ENCODE results near the gene KCNK13.
A peak's percentile ranks its signal among the peaks of the same experiment; 100 is the strongest.
"Not testable (repeated sequence)": the region's sequence is repeated elsewhere in the genome, so short reads cannot be mapped to it uniquely, and the experiment has no call there.

The KCNK13 gene

DNA sequence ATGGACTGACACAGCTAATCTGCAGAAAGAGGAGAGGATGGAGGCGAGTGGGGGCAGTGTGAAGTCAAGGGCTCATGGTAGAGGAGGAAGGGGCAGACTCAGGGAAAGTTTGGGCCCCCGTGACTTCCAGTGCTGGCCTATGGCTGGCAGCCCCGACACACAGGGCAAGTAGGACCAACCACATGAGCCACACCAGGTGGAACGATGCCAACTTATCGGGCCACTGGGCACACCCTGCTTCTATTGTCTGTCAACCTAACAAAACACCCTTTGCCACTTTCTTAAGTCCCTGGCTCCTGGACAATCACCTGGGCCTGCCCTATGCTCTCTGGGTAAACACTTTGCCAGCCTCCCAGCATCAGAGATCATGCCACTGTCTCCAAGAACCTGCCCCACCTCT is 129.4 kb downstream of the KCNK13 start:
- ATAC-seq: no peak

GRCh38 chr14:90191585-90191984 is 129.8 kb downstream of the KCNK13 start:
- ATAC-seq: no peak
- no peak for TF ChIP-seq BACH2 (CRISPR knock-in tag; IDR thresholded peaks at IDR 0.05; ENCODE audit: borderline replicate concordance)
- no peak for TF ChIP-seq CSDC2 (CRISPR knock-in tag; IDR thresholded peaks at IDR 0.05)
- TF ChIP-seq ESRRG (CRISPR knock-in tag; IDR thresholded peaks at IDR 0.05): no peak
- no peak for TF ChIP-seq OSR1 (CRISPR knock-in tag; IDR thresholded peaks at IDR 0.05)
- no peak for TF ChIP-seq ZFP30 (CRISPR knock-in tag; IDR thresholded peaks at IDR 0.05)
- no peak for TF ChIP-seq ZNF8 (CRISPR knock-in tag; IDR thresholded peaks at IDR 0.05)
- no peak for TF ChIP-seq ZNF70 (CRISPR knock-in tag; IDR thresholded peaks at IDR 0.05)
- TF ChIP-seq GLIS3 (CRISPR knock-in tag; IDR thresholded peaks at IDR 0.05): no peak
- TF ChIP-seq SNAI2 (CRISPR knock-in tag; IDR thresholded peaks at IDR 0.05): no peak
- TF ChIP-seq TCF4 (CRISPR knock-in tag; IDR thresholded peaks at IDR 0.05; ENCODE audit: borderline replicate concordance): no peak

More for the DNA sequence above, 129.4 kb downstream of the KCNK13 start:
- TF ChIP-seq SNAI2 (CRISPR knock-in tag; IDR thresholded peaks at IDR 0.05) (no peak), ZFP30 (CRISPR knock-in tag; IDR thresholded peaks at IDR 0.05) (no peak), PATZ1 (CRISPR knock-in tag; IDR thresholded peaks at IDR 0.05; ENCODE audit: borderline replicate concordance) (no peak), GLIS3 (CRISPR knock-in tag; IDR thresholded peaks at IDR 0.05) (no peak), ZC3H10 (CRISPR knock-in tag; IDR thresholded peaks at IDR 0.05) (no peak), TOX (CRISPR knock-in tag; IDR thresholded peaks at IDR 0.05; ENCODE audit: borderline replicate concordance) (no peak), RARB (CRISPR knock-in tag; IDR thresholded peaks at IDR 0.05) (no peak), CSRNP3 (CRISPR knock-in tag; IDR thresholded peaks at IDR 0.05) (no peak)

GRCh38 chr14:90193925-90194324 is 132.1 kb downstream of the KCNK13 start:
- TF ChIP-seq ZFP30 (CRISPR knock-in tag; IDR thresholded peaks at IDR 0.05): no peak
- no peak for TF ChIP-seq POU6F1 (CRISPR knock-in tag; IDR thresholded peaks at IDR 0.05; ENCODE audit: borderline replicate concordance, low read depth)
- 0 out of 3 replicates have a peak, but pooled peaks have one; percentile 49 for ATAC-seq

DNA sequence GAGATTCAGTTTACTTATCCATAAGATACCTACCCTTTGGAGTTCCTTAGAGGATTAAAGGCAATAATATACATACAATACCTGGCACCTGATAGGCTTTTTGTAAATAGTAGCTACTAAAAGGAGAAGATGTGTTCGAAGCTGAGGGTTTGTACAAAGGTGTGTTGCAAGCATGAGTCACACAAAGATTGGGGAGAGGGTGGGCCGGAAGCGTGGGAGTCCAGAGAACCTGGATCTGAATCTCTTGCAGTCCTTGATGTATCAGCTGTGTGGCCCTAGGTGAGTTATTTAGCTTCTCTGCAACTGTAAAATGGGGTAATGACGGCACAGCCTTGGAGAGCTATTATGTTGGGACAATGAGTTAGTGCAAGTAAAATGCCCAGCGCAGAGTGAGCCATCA is 132.9 kb downstream of the KCNK13 start:
- no peak for TF ChIP-seq ZC3H10 (CRISPR knock-in tag; IDR thresholded peaks at IDR 0.05)
- ATAC-seq: no peak

- TF ChIP-seq TOX (CRISPR knock-in tag; IDR thresholded peaks at IDR 0.05; ENCODE audit: borderline replicate concordance) (no peak), BACH2 (CRISPR knock-in tag; IDR thresholded peaks at IDR 0.05; ENCODE audit: borderline replicate concordance) (no peak), ZNF70 (CRISPR knock-in tag; IDR thresholded peaks at IDR 0.05) (no peak), TCF4 (CRISPR knock-in tag; IDR thresholded peaks at IDR 0.05; ENCODE audit: borderline replicate concordance) (no peak), ZFP3 (CRISPR knock-in tag; IDR thresholded peaks at IDR 0.05) (no peak), ZFP30 (CRISPR knock-in tag; IDR thresholded peaks at IDR 0.05) (no peak), OSR1 (CRISPR knock-in tag; IDR thresholded peaks at IDR 0.05) (no peak), TSHZ2 (CRISPR knock-in tag; IDR thresholded peaks at IDR 0.05) (no peak), ZC3H10 (CRISPR knock-in tag; IDR thresholded peaks at IDR 0.05) (no peak), GLIS3 (CRISPR knock-in tag; IDR thresholded peaks at IDR 0.05) (no peak), ARNTL (CRISPR knock-in tag; IDR thresholded peaks at IDR 0.05; ENCODE audit: borderline replicate concordance, low read depth) (no peak), POU6F1 (CRISPR knock-in tag; IDR thresholded peaks at IDR 0.05; ENCODE audit: borderline replicate concordance, low read depth) (no peak), SNAI2 (CRISPR knock-in tag; IDR thresholded peaks at IDR 0.05) (no peak)
- ATAC-seq: no peak
Observed at GRCh38 chr14:90198541-90199060, 136.8 kb downstream of the KCNK13 start.

DNA sequence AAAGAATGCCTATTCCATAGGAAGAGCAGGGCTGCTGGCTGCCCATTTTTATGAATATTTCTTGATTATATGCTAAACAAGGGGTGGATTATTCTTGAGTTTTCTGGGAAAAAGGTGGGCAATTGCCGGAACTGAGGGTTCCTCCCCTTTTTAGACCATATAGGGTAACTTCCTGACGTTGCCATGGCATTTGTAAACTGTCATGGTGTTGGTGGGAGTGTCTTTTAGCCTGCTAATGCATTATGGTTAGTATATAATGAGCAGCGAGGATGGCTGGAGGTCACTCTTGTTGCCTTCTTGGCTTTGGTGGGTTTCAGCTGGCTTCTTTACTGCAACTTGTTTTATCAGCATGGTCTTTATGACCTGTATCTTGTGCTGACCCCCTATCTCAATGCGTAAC is 138.8 kb downstream of the KCNK13 start:
- not testable (repeated sequence) for ATAC-seq
